ENCODE measurements around the gene LSM12.

Gene LSM12

GRCh38 chr17:43984521-43984920 is 82.0 kb downstream of the LSM12 start:
- no peak for DNase-seq
